Keratinocyte (primary cell): ENCODE data around the gene CLHC1.

Experiments
- EZH2 ChIP-seq: IDR thresholded peaks from one replicate; pipeline ENCODE4 v1.6.1; 2012; ENCODE audit warnings: inconsistent platforms, mild to moderate bottlenecking, low read length, moderate library complexity
- TF ChIP-seq, protein P1 (sequence below), 3 experiments: IDR thresholded peaks in 1 of 3; conservative IDR thresholded peaks in 1 of 3; optimal IDR thresholded peaks in 1 of 3; 2 replicates in 2 of 3; 3 replicates in 1 of 3; pipeline versions ENCODE3 to v1.5.1; 2011; ENCODE audit warnings: low read length in 3 of 3, mild to moderate bottlenecking in 3 of 3, moderate library complexity in 2 of 3, control low read depth in 1 of 3, inconsistent platforms in 1 of 3; ENCODE audit not compliant: insufficient read depth in 2 of 3; ENCODE audit errors: extremely low read depth in 1 of 3

DNA sequence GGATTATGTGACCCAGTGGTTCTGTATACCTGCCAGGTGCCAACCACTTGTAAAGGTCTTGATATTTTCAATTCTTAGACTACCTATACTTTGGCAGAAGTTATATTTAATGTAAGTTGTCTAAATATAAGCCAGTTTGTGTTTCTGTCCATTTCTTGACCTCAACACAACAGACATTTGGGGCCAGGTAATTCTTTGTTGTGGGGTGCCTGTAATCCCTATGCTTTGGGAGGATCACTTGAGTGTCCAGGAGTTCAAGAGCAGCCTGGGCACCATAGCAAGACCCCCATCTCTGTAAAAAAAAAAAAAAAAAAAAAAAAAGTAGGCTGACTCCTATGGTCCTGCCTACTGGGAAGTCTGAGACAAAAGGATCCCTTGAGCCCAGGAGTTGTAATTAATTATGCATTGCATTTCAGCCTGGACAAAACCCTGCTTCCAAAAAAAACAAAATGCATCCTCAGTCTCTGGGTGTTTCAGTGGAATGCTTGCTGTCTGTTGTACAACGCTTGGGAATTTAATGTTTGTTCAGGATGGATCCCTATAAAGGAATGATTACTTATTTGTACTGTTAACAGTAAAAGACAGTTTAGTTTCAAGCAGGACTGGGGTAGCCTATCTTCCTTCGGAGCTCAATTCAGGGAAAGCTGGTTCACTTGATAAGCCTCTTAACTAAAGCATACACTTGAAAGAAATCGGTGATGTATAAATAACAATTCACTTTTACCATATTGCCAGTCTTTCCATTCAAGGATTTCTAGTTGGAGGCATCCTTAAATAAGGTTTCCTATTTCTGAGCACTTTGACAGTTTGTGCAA lies 3.8 kb upstream of the CLHC1 start:
- TF ChIP-seq, protein P1, sequence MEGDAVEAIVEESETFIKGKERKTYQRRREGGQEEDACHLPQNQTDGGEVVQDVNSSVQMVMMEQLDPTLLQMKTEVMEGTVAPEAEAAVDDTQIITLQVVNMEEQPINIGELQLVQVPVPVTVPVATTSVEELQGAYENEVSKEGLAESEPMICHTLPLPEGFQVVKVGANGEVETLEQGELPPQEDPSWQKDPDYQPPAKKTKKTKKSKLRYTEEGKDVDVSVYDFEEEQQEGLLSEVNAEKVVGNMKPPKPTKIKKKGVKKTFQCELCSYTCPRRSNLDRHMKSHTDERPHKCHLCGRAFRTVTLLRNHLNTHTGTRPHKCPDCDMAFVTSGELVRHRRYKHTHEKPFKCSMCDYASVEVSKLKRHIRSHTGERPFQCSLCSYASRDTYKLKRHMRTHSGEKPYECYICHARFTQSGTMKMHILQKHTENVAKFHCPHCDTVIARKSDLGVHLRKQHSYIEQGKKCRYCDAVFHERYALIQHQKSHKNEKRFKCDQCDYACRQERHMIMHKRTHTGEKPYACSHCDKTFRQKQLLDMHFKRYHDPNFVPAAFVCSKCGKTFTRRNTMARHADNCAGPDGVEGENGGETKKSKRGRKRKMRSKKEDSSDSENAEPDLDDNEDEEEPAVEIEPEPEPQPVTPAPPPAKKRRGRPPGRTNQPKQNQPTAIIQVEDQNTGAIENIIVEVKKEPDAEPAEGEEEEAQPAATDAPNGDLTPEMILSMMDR (optimal IDR thresholded peaks at IDR 0.05 in 1 of 3, IDR thresholded peaks at IDR 0.05 in 1 of 3, conservative IDR thresholded peaks at IDR 0.05 in 1 of 3; ENCODE audit: extremely low read depth in 1 of 3, insufficient read depth in 2 of 3, low read length in 3 of 3), result no peak
- no peak for TF ChIP-seq EZH2
